ENCODE results near the gene USP48.

USP48 gene

DNA sequence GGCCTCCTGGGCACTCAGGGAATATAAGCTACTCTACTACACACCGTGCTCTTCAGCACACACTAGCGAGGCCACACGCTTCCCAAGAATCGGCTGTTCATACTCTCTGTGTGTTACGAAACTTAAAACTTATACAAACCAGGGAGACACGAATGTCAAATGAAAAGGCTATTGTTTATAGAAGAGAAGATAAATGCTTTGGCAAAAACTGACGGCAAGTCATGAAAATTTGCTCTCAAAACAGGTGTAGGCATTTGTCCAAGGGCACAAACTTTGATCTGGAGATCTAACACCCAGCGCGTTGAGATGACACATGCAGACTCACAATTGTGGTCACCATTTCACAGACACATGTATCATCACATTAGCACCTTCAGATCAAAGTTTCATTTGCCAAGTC lies 46.1 kb downstream of the USP48 start:
- no peak for DNase-seq

DNA sequence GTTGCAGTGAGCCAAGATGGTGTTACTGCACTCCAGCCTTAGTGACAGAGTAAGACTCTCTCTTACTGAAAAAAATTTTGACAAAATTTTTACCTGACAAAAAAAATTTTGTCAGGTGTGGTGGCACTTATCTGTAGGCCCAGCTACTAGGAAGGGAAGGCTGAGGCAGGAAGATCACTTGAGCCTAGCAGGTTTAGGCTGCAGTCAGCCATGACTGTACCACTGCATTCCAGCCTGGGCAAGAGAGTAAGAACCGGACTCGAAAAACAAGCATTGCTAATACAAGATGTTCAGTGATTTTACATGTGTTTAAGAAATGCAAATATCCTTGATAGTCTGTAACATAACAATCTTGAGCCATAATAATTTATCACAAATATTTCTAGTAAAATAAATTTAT lies 46.9 kb downstream of the USP48 start:
- DNase-seq: no peak

- no peak for DNase-seq
Observed at GRCh38 chr1:21734526-21734925, 48.4 kb downstream of the USP48 start.

DNA sequence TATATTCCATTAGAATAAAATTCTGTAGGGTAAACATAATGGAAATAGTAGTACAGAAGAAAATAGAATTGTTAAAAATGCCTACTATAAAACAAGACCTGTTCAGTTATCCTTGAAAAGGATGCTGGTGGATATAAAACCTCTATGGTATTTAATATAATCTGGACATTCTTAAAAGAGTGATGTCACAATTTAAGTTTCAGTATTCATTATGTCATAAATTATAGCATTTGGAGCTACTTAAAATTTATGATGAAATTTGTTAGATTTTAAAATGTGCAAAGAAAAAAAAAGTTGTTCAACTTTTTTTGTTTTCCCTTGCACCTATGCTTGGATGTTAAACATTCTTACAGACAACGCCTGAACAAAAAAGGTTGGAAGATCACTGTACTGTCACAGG lies 50.3 kb downstream of the USP48 start:
- no peak for DNase-seq

DNA sequence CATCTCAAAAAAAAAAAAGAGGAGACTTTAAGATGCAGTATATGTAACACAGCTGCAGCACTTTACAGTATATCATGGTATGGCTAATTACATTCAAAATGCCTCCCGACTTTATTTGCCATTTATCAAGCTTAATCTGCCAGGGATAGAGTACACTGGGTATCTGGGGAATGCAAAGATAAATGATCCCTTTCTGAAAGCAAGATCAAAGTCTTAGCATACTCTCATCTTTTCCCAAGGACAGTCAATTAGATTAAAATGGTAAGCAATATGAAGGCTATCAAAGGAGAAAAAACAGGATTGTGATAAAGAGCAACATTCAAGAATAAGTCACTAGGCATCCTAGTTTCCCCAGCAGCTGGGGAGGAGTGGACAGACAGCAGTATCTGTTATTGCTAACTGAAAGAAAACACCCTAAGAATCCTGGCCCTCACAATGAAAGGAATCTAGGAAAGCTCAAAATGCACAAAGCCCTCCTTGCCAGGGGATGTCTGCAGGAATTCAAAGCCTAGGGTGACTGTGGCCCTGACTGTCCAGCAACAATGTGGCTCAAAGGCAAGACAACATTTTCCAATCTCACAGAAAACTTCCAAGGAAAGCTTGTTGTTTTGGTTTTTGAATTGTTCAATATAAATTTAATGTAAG lies 57.1 kb downstream of the USP48 start:
- DNase-seq: no peak

GRCh38 chr1:21724570-21724969 lies 58.4 kb downstream of the USP48 start:
- no peak for DNase-seq

DNA sequence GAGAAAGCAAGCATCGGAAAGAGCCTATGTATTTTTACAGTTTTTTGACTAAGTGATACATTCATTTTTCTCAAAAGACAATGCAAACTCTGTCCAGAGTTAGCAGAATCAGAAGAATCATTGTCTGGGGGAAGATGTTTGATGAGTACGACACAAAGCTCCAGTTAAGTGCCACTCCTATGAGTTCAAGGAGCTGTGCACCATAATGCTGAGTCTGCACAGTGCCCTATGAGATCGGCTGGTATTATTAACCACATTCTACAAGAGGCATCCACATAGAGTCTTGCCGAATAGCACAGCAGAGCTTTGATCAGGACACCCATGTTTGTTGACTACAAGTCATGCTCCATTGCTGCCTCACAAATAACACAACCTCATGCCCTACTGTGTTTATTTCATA lies 58.9 kb downstream of the USP48 start:
- DNase-seq: no peak

GRCh38 chr1:21721295-21721985 lies 61.5 kb downstream of the USP48 start:
- no peak for DNase-seq

DNA sequence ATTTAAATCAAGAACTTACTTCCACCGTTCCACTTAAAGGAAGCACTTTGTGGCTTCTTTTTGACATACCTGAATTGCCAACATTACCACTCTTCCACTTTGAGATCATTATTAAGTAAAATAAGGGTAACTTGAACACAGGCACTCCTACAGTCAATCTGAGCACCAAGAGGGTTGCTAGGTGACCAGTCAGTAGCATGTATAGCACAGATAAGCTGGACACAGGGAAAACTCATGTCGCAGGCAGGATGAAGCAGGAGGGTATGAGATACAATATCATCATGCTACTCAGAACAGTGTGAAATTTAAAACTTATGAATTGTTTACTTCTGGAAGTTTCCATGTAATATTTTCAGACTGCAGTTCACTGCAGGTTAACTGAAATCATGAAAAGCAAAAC lies 66.8 kb downstream of the USP48 start:
- no peak for DNase-seq

DNA sequence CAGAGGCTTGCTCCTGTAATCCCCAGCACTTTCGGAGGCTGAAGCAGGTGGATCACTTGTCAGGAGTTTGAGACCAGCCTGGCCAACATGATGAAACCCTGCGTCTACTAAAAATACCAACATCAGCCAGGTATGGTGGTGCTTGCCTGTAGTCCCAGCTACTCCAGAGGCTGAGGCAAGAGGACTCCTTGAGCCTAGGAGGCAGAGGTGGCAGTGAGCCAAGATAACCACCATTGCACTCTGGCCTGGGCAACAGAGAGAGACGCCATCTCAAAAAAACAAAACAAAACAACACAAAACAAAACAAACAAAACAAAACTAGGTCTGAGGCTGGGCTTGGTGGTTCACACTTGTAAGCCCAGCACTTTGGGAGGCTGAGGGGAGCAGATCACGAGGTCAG lies 75.1 kb downstream of the USP48 start:
- no peak for DNase-seq

DNA sequence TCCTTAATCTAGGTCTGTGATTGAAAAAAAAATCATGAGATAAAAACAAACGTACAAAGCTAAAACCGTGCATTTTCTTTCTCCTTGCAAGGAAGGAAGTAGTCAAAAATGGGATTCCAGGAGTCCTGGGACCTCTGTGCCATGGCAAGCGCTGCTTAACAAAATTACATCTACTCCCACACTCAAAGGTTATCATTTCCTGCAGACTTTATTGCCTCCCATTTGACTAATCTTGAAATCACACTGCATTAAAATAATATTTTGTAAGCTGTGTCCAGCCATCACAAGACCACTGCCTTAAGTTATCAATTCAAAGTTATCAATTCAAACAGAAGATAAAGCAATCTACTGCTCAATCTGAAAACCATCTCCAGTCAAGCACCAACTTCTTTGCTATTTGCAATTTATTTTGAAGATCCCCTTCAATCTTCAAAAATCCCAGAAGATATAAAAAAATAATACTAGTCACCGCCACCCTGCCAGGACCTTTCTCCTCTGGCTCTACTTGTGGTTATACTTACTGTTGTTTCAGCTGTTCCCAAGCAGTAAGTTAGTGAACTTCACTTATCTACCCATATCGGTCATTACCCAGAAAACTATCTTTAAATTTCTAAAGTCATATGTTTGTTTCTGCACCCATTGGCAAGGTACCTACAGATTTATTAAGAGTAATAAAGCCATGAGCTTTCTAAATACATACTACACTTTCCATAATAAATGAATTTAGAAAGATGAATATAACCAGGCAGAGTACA lies 75.7 kb downstream of the USP48 start:
- DNase-seq: no peak

DNA sequence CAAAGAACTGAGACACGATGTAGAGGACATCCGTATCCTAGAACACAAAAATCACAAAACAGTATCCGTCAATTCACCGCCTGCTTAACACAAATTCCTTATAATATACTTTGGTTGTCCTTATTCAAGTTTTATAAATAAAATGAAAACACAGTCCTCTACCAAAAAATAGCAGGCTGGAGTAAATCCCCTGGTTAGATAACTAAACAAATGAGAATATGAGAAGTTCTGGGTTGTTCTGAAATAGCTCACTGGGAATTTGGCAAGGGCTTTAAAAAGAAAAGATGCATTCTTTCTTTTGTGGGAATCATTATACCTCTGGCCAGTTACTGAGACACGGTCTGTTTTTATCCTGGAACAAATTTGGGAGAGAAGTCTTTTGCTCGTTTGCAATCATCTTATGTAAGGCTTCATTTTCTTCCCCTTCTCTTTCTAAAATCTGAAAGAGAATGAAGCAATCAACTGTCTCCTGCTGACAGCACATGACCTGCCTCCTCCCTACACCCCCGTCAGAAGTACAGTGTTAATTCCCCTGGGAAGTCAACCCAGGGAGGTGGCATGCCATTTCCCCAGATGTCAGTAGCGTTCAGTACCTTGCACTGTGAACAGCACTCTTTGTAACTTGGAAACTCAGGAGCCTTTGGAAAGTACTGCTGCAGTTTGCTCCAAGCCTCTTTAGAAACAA lies 76.7 kb downstream of the USP48 start:
- no peak for DNase-seq

- no peak for DNase-seq
Observed at GRCh38 chr1:21705303-21705980, 77.5 kb downstream of the USP48 start.

DNA sequence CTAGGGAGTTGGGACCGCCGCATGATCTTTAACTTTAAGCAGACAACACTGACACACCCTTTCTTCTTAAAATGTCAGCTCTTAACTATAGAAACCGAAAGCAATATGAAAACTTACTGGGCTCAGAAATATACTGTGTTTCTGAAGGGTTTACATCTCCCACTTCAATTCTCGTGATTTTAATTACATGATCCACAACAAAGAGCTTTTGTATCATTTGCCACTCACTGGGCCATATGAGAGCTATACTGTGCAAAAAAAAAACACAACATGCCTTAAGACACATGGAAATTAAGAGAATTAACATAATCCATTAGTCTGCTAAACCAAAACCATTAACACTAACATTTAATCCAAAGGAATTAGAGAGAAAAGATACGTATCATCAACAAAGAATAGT lies 78.8 kb downstream of the USP48 start:
- no peak for DNase-seq

DNA sequence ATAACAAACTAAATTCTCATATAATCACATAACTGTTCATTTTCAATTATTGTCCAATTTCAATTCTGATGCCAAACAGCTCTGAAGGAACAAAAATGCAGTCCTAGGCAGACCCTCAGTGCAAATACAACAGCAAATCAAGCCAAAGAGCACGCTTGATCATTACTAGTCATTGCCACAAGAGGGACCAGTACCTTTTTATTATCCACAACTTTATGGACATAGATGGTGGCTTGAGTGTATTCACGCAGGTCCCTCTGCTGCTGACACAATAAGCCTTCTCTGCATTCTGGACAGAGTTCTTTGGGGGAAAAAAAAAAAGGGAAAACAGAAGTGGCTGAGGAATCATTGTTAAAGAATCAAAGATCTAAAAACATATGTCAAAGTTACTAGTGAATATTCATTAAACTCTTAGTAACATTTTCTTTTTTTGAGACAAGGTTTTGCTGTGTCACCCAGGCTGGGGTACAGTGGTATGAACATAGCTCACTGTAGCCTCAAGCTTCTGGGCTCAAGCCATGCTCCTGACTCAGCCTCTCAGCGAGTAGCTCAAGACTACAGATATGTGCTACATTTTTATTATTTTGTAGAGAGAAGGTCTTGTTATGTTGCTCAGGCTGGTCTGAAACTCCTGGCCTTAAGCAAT lies 79.5 kb downstream of the USP48 start:
- peak in 1 of 2 experiments; percentile 21 for DNase-seq

GRCh38 chr1:21702780-21703179 lies 80.2 kb downstream of the USP48 start:
- DNase-seq: no peak

DNA sequence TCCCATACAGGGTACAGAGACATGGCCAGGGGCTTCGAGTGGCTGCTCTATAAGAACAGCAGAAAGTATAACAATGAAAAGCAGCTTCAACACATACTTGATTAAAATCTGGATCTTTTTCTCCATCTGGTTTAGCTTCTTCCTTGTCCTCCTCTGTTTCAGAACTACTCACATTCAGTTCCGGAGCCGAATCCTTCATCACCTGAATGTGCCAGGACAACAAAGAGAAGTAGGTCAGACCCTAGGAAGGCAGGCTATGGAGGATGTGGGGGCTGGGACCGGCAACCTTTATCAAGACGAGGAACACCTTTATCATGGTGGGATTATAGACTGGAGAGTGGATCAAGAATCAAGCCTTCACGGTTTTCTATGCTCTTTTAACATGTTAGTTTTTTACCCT lies 81.5 kb downstream of the USP48 start:
- no peak for DNase-seq

DNA sequence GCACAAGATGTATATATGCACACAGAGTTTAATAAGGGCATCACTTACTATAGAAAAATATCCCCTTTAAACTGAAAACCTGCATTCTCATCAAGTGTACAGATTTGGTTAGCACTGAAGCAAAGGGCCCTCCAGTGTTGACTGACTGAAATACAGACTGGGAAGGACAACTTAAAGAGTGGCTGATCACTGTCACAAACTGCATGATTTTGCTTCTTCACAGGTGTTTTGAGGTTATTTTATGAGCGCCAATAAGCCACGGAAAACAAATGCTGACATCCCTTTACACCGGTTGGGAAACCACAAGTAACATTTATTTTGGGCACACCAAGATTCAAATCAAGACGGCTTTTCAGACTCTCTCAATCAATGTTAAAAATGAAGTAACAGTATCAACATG lies 82.9 kb downstream of the USP48 start:
- DNase-seq: no peak

- no peak for DNase-seq
Observed at GRCh38 chr1:21696931-21697330, 86.0 kb downstream of the USP48 start.

- no peak for DNase-seq
Observed at GRCh38 chr1:21693732-21694131, 89.2 kb downstream of the USP48 start.

GRCh38 chr1:21691739-21692138 lies 91.2 kb downstream of the USP48 start:
- DNase-seq: no peak

DNA sequence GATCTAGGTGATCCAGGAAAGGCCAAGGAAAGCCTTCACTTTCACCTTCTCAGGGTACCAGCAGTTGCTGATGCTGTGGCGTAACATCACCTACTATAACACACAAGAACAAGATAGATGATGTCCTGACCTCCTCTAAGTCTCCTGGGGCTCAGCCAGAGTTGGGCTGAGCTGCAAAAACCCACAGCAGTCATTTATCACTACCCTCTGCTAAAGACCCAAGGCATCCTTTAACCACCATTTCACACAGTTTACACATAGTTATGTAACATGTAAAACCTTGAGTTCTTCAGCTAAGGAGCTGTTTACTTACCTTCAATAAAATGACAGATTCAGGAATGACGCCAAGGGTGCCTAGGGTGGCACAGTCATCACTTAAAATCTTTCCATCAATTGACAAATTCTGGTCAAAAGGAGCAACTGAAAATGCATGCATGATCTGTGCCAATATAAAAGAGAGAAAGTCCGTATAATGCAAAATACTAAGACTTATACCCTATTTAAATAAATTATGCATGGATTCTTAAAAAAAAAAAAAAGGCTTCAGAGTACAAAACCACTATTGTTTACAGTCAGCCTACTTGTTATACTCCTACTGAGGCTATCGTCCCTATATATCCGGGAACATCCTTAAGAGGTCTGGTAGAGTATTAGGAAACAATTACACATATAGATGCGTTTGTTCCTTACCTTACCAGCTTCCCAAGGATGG lies 93.1 kb downstream of the USP48 start:
- DNase-seq: no peak

Data from NCI-H446 (cell line).